Breast epithelium (tissue), 4 donors: ENCODE measurements around the gene MINDY4. TPM values are rescaled to one million over a fixed set of nuclear protein-coding genes. Genes with fewer than 3 reads are reported as not detected.

Experiments used
- DNase-seq, 2 donors: peaks; one replicate each; pipeline ENCODE4 v3.0.0-alpha.2; 2019; ENCODE audit warnings: low spot score in 2 of 2
- H3K27ac ChIP-seq, 2 donors: fragments of 200-600 bp; sonication (generic) in 1 of 2; one replicate each; pipeline ENCODE4 v1.5.1; 2016 to 2019; ENCODE audit warnings: mild to moderate bottlenecking in 1 of 2
- H3K27me3 ChIP-seq, 2 donors: fragments of 200-600 bp; sonication (generic) in 1 of 2; one replicate each; pipeline versions ENCODE4 v1.5.1 to v1.6.0; 2017 to 2019; ENCODE audit warnings: control low read depth in 1 of 2, mild to moderate bottlenecking in 1 of 2
- H3K36me3 ChIP-seq: fragments of 200-600 bp; one replicate; pipeline ENCODE4 v1.5.1; 2019
- H3K4me1 ChIP-seq, 2 donors: fragments of 200-600 bp; sonication (generic); one replicate each; pipeline ENCODE4 v1.5.1; 2016 to 2019; ENCODE audit warnings: control low read depth in 1 of 2
- H3K4me3 ChIP-seq, 3 donors: fragments of 200-600 bp; sonication (generic); 1 replicate in 2 of 3; 2 replicates in 1 of 3; pipeline ENCODE4 v1.5.1; 2016 to 2019; ENCODE audit warnings: mild to moderate bottlenecking in 3 of 3, moderate library complexity in 2 of 3
- H3K9me3 ChIP-seq, 2 donors: fragments of 200-600 bp; sonication (generic) in 1 of 2; one replicate each; pipeline ENCODE4 v1.5.1; 2016 to 2019; ENCODE audit warnings: control low read depth in 1 of 2
- POLR2A ChIP-seq: fragments of 450-650 bp; IDR thresholded peaks from one replicate; pipeline ENCODE4 v1.6.1; 2016; ENCODE audit warnings: antibody characterized with exemption, mild to moderate bottlenecking, moderate library complexity
- POLR2AphosphoS5 ChIP-seq, 3 donors: sonication (generic); formaldehyde crosslinking; IDR thresholded peaks; one replicate each; pipeline ENCODE4 v1.6.1; 2017; ENCODE audit warnings: antibody characterized with exemption in 3 of 3
- intact Hi-C: fragments of 100-400 bp; cut with DNase I; formaldehyde crosslinking; loops from one replicate; pipeline ENCODE4 v1.15.1; 2023; ENCODE audit warnings: low total_unique reads
- total RNA-seq, 3 donors: library from RNA; depleted of rRNA; stranded (reverse); fragments of >200 nt; gene quantifications; one replicate each; pipeline ENCODE4 v1.1.0, GENCODE V29; 2016
- TF ChIP-seq, protein P1 (sequence below), 3 donors: fragments of 450-650 bp; IDR thresholded peaks; one replicate each; pipeline ENCODE4 v1.5.1; 2016 to 2017; ENCODE audit warnings: antibody characterized with exemption in 3 of 3, mild to moderate bottlenecking in 3 of 3, moderate library complexity in 3 of 3

Gene MINDY4
- total RNA-seq, 3 donors from 2014 or later = 5.6 to 14.9 (median 13.8) TPM

DNA sequence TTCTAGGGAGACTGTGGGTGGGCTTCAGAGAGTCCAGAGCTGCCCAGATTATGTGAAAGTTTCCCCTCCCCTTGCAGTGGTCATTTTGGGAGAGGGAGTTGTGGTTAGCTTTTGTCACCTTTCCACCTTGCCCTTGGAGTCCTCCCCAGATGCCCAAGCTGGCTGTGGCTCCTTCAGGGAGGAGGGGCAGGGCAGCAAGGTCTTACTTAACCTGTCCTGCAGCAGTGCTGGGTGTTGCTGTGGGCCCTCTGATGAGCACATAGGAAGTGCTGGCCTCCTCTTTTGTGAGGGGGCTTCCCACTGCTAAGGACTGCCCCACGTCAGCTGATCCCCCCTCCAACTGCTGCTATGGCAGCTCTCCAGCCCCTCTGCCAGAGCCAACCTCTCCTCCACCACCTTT is 122.8 kb downstream of the MINDY4 start:
- TF ChIP-seq, protein P1, sequence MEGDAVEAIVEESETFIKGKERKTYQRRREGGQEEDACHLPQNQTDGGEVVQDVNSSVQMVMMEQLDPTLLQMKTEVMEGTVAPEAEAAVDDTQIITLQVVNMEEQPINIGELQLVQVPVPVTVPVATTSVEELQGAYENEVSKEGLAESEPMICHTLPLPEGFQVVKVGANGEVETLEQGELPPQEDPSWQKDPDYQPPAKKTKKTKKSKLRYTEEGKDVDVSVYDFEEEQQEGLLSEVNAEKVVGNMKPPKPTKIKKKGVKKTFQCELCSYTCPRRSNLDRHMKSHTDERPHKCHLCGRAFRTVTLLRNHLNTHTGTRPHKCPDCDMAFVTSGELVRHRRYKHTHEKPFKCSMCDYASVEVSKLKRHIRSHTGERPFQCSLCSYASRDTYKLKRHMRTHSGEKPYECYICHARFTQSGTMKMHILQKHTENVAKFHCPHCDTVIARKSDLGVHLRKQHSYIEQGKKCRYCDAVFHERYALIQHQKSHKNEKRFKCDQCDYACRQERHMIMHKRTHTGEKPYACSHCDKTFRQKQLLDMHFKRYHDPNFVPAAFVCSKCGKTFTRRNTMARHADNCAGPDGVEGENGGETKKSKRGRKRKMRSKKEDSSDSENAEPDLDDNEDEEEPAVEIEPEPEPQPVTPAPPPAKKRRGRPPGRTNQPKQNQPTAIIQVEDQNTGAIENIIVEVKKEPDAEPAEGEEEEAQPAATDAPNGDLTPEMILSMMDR (IDR thresholded peaks at IDR 0.05) = no peak
- TF ChIP-seq POLR2A = no peak
- no peak overlapping the region for H3K4me3 ChIP-seq
- no peaks in the 10 kb centered on the region for H3K27me3 ChIP-seq
- no peak for DNase-seq
- H3K27ac ChIP-seq = peak overlapping the region; percentile 15 to 60
- no peaks in the 10 kb centered on the region for H3K36me3 ChIP-seq
- H3K4me1 ChIP-seq = no peaks in the 10 kb centered on the region
- H3K9me3 ChIP-seq = no peaks in the 10 kb centered on the region
- intact Hi-C loops = no loop called here

DNA sequence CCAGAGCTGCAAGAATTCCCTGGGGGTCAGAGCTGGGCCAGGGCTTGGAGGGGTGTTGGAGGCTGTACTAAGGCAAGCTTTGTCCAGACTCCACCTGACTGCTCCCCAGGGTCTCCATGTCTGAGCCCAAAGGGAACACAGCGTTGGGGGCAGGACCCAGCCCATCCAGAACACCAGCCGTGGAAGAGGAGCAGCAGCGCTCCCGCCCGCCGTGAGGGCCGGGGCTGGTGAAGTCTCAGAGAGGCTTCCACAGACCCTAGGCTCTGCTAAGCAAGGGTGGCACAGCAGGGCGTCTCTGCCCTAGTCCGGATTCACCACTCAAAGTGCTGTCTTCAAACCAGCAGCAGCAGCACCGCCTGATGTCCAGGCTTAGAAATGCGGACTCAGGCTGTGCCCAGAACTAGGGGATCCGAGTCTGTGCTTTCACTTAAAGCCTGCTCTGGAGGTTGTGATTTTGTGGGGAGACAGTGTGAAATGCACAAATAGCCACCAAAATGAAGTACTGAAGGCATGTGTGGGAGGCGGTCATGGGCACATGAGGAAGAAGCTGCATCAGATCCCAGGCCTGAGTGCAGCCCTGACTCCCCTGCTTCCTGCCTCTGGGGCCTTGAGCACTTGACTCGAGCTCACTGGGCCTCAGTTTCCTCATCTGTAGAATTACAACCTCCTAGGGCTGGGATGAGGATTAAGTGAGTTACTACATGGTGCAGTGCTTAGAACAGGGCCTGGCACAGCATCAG is 123.8 kb downstream of the MINDY4 start:
- H3K9me3 ChIP-seq = no peaks in the 10 kb centered on the region
- peak overlapping the region in 1 of 2 donors; percentile 60 for H3K27ac ChIP-seq
- intact Hi-C loops = no loop called here
- H3K36me3 ChIP-seq = no peaks in the 10 kb centered on the region
- DNase-seq = no peak
- no peaks in the 10 kb centered on the region for H3K4me1 ChIP-seq
- H3K4me3 ChIP-seq = no peak overlapping the region
- TF ChIP-seq, protein P1 (IDR thresholded peaks at IDR 0.05) = no peak
- TF ChIP-seq POLR2AphosphoS5 (IDR thresholded peaks at IDR 0.05) (no peak), POLR2A (no peak)
- H3K27me3 ChIP-seq = no peaks in the 10 kb centered on the region

DNA sequence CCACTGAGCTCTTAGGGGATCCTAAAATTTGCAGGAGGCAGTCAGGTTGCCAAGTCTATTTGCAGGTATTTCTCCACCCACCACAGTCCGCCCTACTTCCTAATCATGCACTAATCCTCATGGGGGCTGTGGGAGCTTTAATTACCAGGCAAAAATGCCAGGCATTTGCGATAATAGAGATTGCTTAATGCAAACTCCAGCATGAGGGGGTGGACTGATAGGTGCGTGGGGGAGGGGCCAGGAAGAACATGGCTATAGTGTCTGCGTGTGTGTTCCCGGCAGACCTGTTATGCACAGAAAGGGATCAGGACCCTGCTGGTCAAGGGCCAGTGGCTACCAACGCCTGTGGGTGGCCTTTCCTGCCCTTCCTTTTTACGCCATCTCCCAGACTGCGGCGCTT is 124.8 kb downstream of the MINDY4 start:
- no peak for DNase-seq
- H3K27ac ChIP-seq = peak overlapping the region in 1 of 2 donors; percentile 40
- intact Hi-C loops = no loop called here
- no peaks in the 10 kb centered on the region for H3K9me3 ChIP-seq
- H3K4me1 ChIP-seq = no peaks in the 10 kb centered on the region
- no peak overlapping the region for H3K4me3 ChIP-seq
- no peaks in the 10 kb centered on the region for H3K36me3 ChIP-seq
- TF ChIP-seq POLR2A = no peak
- no peaks in the 10 kb centered on the region for H3K27me3 ChIP-seq

DNA sequence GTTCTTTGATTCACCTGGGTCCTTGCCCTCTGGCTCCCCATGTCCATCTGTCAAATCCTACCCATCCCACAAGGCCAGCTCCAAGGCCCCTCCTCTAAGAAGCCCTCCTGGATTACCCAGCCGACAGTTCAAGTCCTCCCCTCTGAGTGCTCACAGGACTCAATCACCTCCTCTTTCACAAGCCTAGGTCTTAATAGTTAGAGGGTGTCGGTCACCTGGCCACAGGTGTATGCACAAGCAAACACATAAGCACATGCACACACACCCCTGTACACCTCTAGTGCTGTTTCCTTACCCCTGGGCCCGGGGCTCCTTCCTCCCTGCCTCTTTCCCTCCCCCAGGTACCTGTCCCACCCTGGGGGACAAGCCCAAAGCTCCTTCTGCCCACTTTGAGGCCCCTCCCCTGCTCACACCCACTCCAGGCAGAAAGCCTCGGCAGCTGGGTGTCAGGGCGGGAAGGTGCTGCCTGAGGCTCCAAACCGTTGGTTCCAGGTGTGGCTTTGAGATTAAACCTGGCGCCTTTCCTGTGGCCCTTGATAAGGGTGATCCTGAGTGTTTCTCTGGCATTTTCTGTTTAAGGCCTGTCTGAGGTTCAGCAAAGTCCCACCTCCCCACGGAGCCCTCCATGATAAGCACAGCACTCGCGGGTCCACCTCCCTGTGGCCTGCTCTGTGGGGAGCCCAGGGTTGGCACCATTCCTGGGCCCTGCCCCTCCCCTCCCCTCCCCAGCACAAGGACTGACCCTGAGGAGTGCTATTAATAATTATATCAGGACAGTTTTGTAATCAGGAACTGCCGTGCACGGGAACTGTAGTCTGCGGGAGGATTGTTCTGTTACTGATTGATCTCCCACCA is 125.8 kb downstream of the MINDY4 start:
- Histone ChIP-seq H3K4me1 (no peaks in the 10 kb centered on the region), H3K4me3 (no peak overlapping the region)
- intact Hi-C loops = no loop called here

DNA sequence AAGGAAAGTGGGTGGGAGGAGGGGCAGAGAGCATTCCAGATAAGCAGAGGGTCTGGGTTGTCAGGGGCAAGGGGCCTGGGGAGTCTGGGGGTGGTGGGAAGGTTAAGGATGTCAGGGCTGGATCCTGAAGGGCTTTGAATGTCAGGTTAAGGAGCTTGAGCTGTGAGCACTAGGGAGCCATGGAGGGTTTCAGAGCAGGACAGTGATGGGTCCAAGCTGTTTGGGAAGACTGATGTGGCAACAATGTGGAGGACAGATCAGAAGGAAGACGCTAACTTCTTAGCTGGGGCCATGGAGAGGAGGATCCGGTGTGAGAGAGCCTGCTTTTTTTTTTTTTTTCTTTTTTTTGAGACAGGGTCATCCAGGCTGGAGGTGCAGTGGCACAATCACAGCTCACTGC is 126.6 kb downstream of the MINDY4 start:
- H3K27me3 ChIP-seq = no peaks in the 10 kb centered on the region
- H3K4me1 ChIP-seq = no peaks in the 10 kb centered on the region
- no peak overlapping the region for H3K4me3 ChIP-seq
- DNase-seq = no peak
- no peak for TF ChIP-seq POLR2A
- no peak for TF ChIP-seq POLR2AphosphoS5 (IDR thresholded peaks at IDR 0.05)
- TF ChIP-seq, protein P1 (IDR thresholded peaks at IDR 0.05) = no peak
- H3K27ac ChIP-seq = no peak overlapping the region
- intact Hi-C loops = no loop called here
- H3K9me3 ChIP-seq = no peaks in the 10 kb centered on the region
- H3K36me3 ChIP-seq = no peaks in the 10 kb centered on the region

More for the DNA sequence above, 125.8 kb downstream of the MINDY4 start:
- H3K27ac ChIP-seq = peak overlapping the region in 1 of 2 donors; percentile 8
- no peak for DNase-seq
- TF ChIP-seq POLR2A = no peak
- TF ChIP-seq, protein P1 (IDR thresholded peaks at IDR 0.05) = no peak
- H3K27me3 ChIP-seq = no peaks in the 10 kb centered on the region
- no peaks in the 10 kb centered on the region for H3K9me3 ChIP-seq
- no peaks in the 10 kb centered on the region for H3K36me3 ChIP-seq
